Measurements from ENCODE around the gene CSRP3. TPM values are rescaled to one million over a fixed set of nuclear protein-coding genes. Genes with fewer than 3 reads are reported as not detected.

Gene CSRP3
- total and polyA plus RNA-seq, 7 donors, result 35.9 to 1,082 (median 710) TPM

DNA sequence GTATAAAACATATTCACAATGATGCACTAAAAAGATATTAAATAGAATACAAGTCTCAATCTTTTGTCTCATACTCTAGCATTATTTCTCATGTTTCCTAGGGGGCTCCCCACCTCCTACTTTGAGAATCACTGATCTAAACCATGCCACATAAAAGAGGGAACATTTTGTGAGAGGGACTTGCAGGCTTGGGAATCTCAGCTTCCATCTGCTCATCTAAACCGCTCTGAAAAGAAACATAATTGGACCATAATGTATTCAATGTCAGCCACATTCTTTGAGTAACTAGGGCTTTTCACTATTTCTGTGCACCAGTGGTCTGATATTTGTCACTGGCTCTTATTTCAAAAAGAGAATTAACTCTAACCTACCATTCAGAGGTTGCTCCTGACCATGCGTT lies 6.4 kb upstream of the CSRP3 start:
- no peaks in the 10 kb centered on the region for H3K9me3 ChIP-seq
- H3K36me3 ChIP-seq (ENCODE audit: insufficient read depth in 1 of 2, low read depth in 1 of 2), result no peaks in the 10 kb centered on the region
- no peaks in the 10 kb centered on the region for H3K27me3 ChIP-seq (ENCODE audit: insufficient read depth in 3 of 3, low read length in 2 of 3)
- 85 to 88% (median 86%) methylated on average over 2 of the region's 2 CpGs for WGBS, 3 donors
- TF ChIP-seq, protein P1, sequence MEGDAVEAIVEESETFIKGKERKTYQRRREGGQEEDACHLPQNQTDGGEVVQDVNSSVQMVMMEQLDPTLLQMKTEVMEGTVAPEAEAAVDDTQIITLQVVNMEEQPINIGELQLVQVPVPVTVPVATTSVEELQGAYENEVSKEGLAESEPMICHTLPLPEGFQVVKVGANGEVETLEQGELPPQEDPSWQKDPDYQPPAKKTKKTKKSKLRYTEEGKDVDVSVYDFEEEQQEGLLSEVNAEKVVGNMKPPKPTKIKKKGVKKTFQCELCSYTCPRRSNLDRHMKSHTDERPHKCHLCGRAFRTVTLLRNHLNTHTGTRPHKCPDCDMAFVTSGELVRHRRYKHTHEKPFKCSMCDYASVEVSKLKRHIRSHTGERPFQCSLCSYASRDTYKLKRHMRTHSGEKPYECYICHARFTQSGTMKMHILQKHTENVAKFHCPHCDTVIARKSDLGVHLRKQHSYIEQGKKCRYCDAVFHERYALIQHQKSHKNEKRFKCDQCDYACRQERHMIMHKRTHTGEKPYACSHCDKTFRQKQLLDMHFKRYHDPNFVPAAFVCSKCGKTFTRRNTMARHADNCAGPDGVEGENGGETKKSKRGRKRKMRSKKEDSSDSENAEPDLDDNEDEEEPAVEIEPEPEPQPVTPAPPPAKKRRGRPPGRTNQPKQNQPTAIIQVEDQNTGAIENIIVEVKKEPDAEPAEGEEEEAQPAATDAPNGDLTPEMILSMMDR (IDR thresholded peaks at IDR 0.05), result no peak
- DNase-seq, result no peak
- no peak overlapping the region for H3K27ac ChIP-seq
- H3K4me3 ChIP-seq, result no peak overlapping the region
- intact Hi-C loops (cut with DNase I), result no loop called here
- ATAC-seq, result no peak
- peaks cover 4% of the 10 kb centered on the region for H3K4me1 ChIP-seq

DNA sequence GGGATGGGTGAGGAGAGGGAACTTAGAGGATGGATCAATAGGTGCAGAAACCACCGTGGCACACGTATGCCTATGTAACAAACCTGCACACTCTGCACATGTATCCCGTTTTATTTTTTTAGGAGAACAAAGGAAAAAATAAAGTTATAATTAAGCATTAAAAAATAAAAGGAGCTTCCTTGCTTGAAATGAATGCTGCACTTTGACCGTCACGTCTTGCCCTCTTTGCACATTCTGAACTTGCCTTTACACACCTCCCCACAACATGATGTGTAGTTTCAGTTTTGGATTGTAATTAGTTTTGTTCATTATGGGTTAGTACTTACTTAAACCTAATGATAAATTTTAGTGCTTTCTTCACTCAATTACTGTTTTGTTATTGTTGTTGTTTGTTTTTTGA lies 3.1 kb upstream of the CSRP3 start:
- Histone ChIP-seq H3K27ac (no peak overlapping the region), H3K4me3 (no peak overlapping the region), H3K36me3 (ENCODE audit: insufficient read depth in 1 of 2, low read depth in 1 of 2) (no peaks in the 10 kb centered on the region), H3K4me1 (peaks cover 15% of the 10 kb centered on the region), H3K27me3 (ENCODE audit: insufficient read depth in 3 of 3, low read length in 2 of 3) (no peaks in the 10 kb centered on the region), H3K9me3 (no peaks in the 10 kb centered on the region)
- DNase-seq (no peak), ATAC-seq (no peak)
- WGBS, 3 donors, result 94 to 99% (median 94%) methylated on average over 5 of the region's 5 CpGs
- TF ChIP-seq, protein P1 (IDR thresholded peaks at IDR 0.05), result no peak
- intact Hi-C loops (cut with DNase I), result loop anchor here in 1 of 2 donors (5.0 kb wide), 1 partner anchor 32 kb away; no protein-coding TSS in a partner anchor

DNA sequence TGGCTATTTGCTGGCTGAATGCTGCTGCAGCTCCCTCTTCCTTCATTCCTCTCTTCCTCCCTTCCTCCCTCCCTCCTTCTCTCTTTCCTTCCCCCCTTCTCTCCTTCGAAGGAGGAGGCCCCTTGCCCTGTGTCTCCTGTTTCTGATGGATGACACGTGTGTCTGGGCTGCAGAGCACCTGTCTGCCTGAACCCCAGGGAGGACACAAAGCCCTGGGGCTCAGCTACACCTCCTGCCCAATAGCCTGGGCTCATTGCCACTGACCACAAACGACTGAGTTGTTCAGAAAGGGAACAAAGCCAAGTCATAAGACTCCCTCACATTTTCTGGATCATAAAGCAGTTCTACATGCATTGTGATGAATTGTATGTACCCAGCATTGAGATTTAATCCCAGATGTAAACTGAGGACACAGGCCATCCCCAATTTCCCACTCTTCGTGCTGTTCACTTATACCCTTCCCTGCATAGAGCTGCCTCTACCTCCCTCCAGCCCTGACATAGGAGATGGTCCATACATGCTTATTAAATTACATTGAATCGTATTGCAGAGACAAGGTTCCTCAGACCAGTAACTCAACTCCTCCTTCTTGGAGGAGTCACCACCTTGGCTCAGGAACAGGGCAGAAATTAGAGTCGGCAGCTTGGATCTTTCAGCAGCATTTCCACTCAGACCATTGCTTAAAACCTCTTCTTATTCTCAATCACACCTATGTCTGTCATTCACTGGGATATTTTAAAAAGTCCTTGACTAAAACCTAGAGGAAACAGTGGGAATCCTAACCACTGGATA lies 1.2 kb downstream of the CSRP3 start:
- DNase-seq (peak; percentile 52 to 60), ATAC-seq (peak; percentile 51 to 68 (median 64))

DNA sequence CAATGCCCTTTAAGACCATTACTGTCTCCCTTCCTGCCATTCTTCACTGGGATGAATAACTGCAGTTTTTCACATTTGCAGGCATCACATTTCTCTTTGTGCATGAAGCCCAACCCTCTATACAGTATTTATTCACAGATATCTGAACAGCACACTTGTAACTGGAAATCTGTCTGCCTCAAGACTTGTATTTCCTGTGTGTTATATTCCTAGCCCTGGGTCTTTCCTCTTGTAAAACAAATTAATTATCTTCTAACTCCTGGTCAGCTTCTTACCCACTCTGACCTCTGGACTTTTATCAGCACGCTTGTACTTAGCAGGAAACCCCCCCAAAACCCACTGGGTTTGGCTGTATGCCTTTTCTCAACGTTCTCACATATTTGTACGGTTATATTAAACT lies 2.0 kb downstream of the CSRP3 start:
- Histone ChIP-seq H3K27ac (peak overlapping the region; percentile 90), H3K36me3 (ENCODE audit: insufficient read depth in 1 of 2, low read depth in 1 of 2) (no peaks in the 10 kb centered on the region), H3K4me1 (peaks cover 30% of the 10 kb centered on the region), H3K4me3 (peak overlapping the region; percentile 66), H3K27me3 (ENCODE audit: insufficient read depth in 3 of 3, low read length in 2 of 3) (no peaks in the 10 kb centered on the region), H3K9me3 (no peaks in the 10 kb centered on the region)
- DNase-seq (no peak), ATAC-seq (no peak)
- 8 to 28% (median 9%) methylated on average over 3 of the region's 3 CpGs for WGBS, 3 donors
- intact Hi-C loops (cut with DNase I), result loop anchor here (5.0 kb wide), 2 partner anchors 33 to 38 kb away; no protein-coding TSS in a partner anchor
- TF ChIP-seq, protein P1 (IDR thresholded peaks at IDR 0.05), result no peak

More for the DNA sequence above, 1.2 kb downstream of the CSRP3 start:
- WGBS, 3 donors, result 11 to 14% (median 11%) methylated on average over 6 of the region's 6 CpGs
- H3K4me3 ChIP-seq, result peak overlapping the region; percentile 66
- no peaks in the 10 kb centered on the region for H3K9me3 ChIP-seq
- no peaks in the 10 kb centered on the region for H3K36me3 ChIP-seq (ENCODE audit: insufficient read depth in 1 of 2, low read depth in 1 of 2)
- peaks cover 25% of the 10 kb centered on the region for H3K4me1 ChIP-seq
- no peaks in the 10 kb centered on the region for H3K27me3 ChIP-seq (ENCODE audit: insufficient read depth in 3 of 3, low read length in 2 of 3)
- TF ChIP-seq, protein P1 (IDR thresholded peaks at IDR 0.05), result no peak
- intact Hi-C loops (cut with DNase I), result loop anchor here in 1 of 2 donors (5.0 kb wide), 1 partner anchor 37 kb away; no protein-coding TSS in a partner anchor
- peak overlapping the region; percentile 90 for H3K27ac ChIP-seq

Data from psoas muscle (tissue), 8 donors.